Measurements from ENCODE around the gene TSPAN4. TPM values are rescaled to one million over a fixed set of nuclear protein-coding genes. Genes with fewer than 3 reads are reported as not detected.

TSPAN4 gene
- total RNA-seq, 1 experiment from 2014 or later, result 50.3 TPM

DNA sequence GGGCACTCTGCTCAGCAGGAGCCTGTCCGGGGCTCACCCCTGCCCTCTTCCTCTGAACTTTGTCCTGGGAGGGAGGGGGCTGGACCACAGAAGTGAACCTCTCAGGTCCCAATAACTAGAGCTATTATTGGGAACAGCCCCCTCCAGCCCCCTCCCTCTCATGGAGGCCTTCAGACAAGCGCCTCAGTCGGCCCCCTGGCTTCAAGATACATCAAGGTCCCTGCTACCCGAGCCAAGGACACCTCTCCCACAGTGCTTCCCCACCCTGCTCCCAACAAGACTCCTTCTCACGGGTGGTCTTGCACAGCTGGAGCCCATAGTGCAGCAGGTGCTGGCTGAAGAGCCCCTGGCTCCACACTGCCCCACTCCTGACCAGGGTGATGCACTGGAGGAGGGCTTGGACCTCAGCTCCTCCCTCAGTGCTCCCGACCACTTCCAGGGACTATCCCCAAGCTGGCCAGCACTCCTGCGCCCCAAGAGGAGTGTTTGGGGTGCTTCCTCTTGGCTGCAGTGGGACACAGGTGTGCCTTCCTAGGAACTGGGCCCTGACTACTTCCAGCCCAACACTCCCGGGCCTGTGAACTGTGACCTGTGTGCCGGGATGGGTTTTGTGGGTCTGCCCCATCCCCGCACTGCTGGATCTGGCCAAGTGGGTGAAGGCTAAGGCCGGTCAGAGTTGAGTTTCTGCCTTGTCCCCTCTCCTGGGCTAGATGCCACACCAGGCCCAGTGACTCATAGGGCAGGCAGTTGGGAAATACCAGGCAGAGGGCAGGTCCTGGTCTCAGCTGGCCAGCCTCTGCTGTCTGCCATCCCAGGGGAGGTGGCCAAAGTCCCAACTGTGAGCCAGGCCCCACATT lies 21.8 kb upstream of the TSPAN4 start:
- no peaks in the 10 kb centered on the region for H3K9me2 ChIP-seq (ENCODE audit: insufficient read depth)
- no TSS peak for BruUV-seq (replicated peaks)
- peak overlapping the region; percentile 81 for H3K4me2 ChIP-seq (ENCODE audit: low read length)
- peak overlapping the region; percentile 65 to 77 for H3K4me3 ChIP-seq (replicated peaks in 1 of 2; ENCODE audit: low read depth in 1 of 2, low read length in 2 of 2)
- H3K27ac ChIP-seq (ENCODE audit: low read depth, low read length), result peak overlapping the region; percentile 44
- no peaks in the 10 kb centered on the region for H3K9me3 ChIP-seq (ENCODE audit: control insufficient read depth in 1 of 2, insufficient read depth in 1 of 2, low read depth in 1 of 2, low read length in 2 of 2)
- DNase-seq (ENCODE audit: low read depth, low spot score) (no peak), ATAC-seq (peak; percentile 27)
- TF ChIP-seq, protein P1, sequence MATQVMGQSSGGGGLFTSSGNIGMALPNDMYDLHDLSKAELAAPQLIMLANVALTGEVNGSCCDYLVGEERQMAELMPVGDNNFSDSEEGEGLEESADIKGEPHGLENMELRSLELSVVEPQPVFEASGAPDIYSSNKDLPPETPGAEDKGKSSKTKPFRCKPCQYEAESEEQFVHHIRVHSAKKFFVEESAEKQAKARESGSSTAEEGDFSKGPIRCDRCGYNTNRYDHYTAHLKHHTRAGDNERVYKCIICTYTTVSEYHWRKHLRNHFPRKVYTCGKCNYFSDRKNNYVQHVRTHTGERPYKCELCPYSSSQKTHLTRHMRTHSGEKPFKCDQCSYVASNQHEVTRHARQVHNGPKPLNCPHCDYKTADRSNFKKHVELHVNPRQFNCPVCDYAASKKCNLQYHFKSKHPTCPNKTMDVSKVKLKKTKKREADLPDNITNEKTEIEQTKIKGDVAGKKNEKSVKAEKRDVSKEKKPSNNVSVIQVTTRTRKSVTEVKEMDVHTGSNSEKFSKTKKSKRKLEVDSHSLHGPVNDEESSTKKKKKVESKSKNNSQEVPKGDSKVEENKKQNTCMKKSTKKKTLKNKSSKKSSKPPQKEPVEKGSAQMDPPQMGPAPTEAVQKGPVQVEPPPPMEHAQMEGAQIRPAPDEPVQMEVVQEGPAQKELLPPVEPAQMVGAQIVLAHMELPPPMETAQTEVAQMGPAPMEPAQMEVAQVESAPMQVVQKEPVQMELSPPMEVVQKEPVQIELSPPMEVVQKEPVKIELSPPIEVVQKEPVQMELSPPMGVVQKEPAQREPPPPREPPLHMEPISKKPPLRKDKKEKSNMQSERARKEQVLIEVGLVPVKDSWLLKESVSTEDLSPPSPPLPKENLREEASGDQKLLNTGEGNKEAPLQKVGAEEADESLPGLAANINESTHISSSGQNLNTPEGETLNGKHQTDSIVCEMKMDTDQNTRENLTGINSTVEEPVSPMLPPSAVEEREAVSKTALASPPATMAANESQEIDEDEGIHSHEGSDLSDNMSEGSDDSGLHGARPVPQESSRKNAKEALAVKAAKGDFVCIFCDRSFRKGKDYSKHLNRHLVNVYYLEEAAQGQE (IDR thresholded peaks at IDR 0.05; ENCODE audit: low read depth), result no peak
- TF ChIP-seq ZNF274 (IDR thresholded peaks at IDR 0.05; ENCODE audit: low read depth, low read length), result no peak
- TF ChIP-seq EZH2phosphoT487 (IDR thresholded peaks at IDR 0.05; ENCODE audit: borderline replicate concordance), result no peak
- TF ChIP-seq, protein P2, sequence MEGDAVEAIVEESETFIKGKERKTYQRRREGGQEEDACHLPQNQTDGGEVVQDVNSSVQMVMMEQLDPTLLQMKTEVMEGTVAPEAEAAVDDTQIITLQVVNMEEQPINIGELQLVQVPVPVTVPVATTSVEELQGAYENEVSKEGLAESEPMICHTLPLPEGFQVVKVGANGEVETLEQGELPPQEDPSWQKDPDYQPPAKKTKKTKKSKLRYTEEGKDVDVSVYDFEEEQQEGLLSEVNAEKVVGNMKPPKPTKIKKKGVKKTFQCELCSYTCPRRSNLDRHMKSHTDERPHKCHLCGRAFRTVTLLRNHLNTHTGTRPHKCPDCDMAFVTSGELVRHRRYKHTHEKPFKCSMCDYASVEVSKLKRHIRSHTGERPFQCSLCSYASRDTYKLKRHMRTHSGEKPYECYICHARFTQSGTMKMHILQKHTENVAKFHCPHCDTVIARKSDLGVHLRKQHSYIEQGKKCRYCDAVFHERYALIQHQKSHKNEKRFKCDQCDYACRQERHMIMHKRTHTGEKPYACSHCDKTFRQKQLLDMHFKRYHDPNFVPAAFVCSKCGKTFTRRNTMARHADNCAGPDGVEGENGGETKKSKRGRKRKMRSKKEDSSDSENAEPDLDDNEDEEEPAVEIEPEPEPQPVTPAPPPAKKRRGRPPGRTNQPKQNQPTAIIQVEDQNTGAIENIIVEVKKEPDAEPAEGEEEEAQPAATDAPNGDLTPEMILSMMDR (IDR thresholded peaks at IDR 0.05 in 2 of 3, conservative IDR thresholded peaks at IDR 0.05 in 1 of 3; ENCODE audit: borderline replicate concordance in 1 of 3, insufficient read depth in 1 of 3, low read depth in 2 of 3, low read length in 2 of 3), result no peak
- no peak for TF ChIP-seq CBX3 (IDR thresholded peaks at IDR 0.05; ENCODE audit: low read depth)
- TF ChIP-seq TCF7L2 (IDR thresholded peaks at IDR 0.05; ENCODE audit: borderline replicate concordance, extremely low read depth, insufficient read depth, insufficient read length), result no peak
- no peak for TF ChIP-seq CEBPB (IDR thresholded peaks at IDR 0.05; ENCODE audit: low read depth)
- TF ChIP-seq EZH2 (IDR thresholded peaks at IDR 0.05), result no peak
- no peak for TF ChIP-seq FOSL1 (IDR thresholded peaks at IDR 0.05; ENCODE audit: low read depth)
- no peak for TF ChIP-seq JUND (IDR thresholded peaks at IDR 0.05)
- no peak for TF ChIP-seq RAD21 (IDR thresholded peaks at IDR 0.05; ENCODE audit: low read depth)
- ChIA-PET CTCF (no interaction called here), RAD21 (ENCODE audit: low non-redundant PET in 1 of 2, low total read pairs in 2 of 2, uncharacterized antibody in 2 of 2, unreplicated experiment in 2 of 2) (no interaction called here), POLR2A (interaction anchor here (0.8 to 2.7 kb wide), 9 partner anchors 7 to 25 kb away, joined by 3 to 45 read pairs (median 9); partner anchors contain the start of genes CD151, CRACR2B and RPLP2)
- intact Hi-C loops (cut with micrococcal nuclease), result no loop called here
- no peaks in the 10 kb centered on the region for H4K20me1 ChIP-seq (ENCODE audit: insufficient read depth)
- peaks cover 22% of the 10 kb centered on the region for H3K79me2 ChIP-seq (ENCODE audit: insufficient read depth, low read length)
- H3K9ac ChIP-seq (ENCODE audit: low read length), result peak overlapping the region; percentile 90
- peaks cover 34 to 48% of the 10 kb centered on the region in 2 experiments for H3K4me1 ChIP-seq (ENCODE audit: control insufficient read depth in 1 of 2, insufficient read depth in 2 of 2, low read length in 2 of 2)
- no peak overlapping the region for H2AFZ ChIP-seq (ENCODE audit: low read depth, low read length, poor library complexity, severe bottlenecking)
- H3K36me3 ChIP-seq (ENCODE audit: control insufficient read depth in 1 of 2, insufficient read depth in 2 of 2, low read length in 2 of 2), result no peaks in the 10 kb centered on the region
- H3K27me3 ChIP-seq (ENCODE audit: insufficient read depth, low read length), result no peaks in the 10 kb centered on the region

All from HCT116 (cell line).